HG02981 (cell line): Measurements from ENCODE around the gene FXR1.
"Not testable (repeated sequence)": the region's sequence is repeated elsewhere in the genome, so short reads cannot be mapped to it uniquely, and the experiment has no call there.

Source experiments
- ATAC-seq: cut with Tn5 transposase; IDR thresholded peaks from one replicate; pipeline ENCODE4 v1.9.1; 2021; ENCODE audit warnings: mild to moderate bottlenecking, moderate library complexity; ENCODE audit not compliant: unreplicated experiment

FXR1 gene

GRCh38 chr3:180912304-180913296 is at the start of gene FXR1:
TSS of gene FXR1 (plus strand) at chr3:180912670. CDS start at chr3:180912686, 16 bp downstream.
- ATAC-seq, result peak; percentile 98

GRCh38 chr3:180870008-180870699 is 42.3 kb upstream of the FXR1 start:
- ATAC-seq, result no peak

GRCh38 chr3:180871901-180872300 is 40.6 kb upstream of the FXR1 start:
- ATAC-seq, result no peak

GRCh38 chr3:180872430-180872829 is 40.0 kb upstream of the FXR1 start:
- not testable (repeated sequence) for ATAC-seq

- no peak for ATAC-seq
Observed at GRCh38 chr3:180875124-180875698, 37.3 kb upstream of the FXR1 start.

GRCh38 chr3:180881065-180881801 is 31.2 kb upstream of the FXR1 start:
- ATAC-seq, result no peak

GRCh38 chr3:180882115-180882514 is 30.4 kb upstream of the FXR1 start:
- ATAC-seq, result no peak

GRCh38 chr3:180888992-180889560 is 23.4 kb upstream of the FXR1 start:
- ATAC-seq, result no peak

GRCh38 chr3:180898572-180898971 is 13.9 kb upstream of the FXR1 start:
- ATAC-seq, result no peak

- ATAC-seq, result no peak
Observed at GRCh38 chr3:180909369-180910127, 2.9 kb upstream of the FXR1 start.

- ATAC-seq, result no peak
Observed at GRCh38 chr3:180910823-180911222, 1.6 kb upstream of the FXR1 start.

GRCh38 chr3:180911876-180912303 is 580 bp upstream of the FXR1 start:
- ATAC-seq, result peak; percentile 3

GRCh38 chr3:180913581-180914404 is 1.3 kb downstream of the FXR1 start:
- no peak for ATAC-seq

GRCh38 chr3:180918542-180918941 is 6.1 kb downstream of the FXR1 start:
- ATAC-seq, result no peak

- no peak for ATAC-seq
Observed at GRCh38 chr3:180922242-180922641, 9.8 kb downstream of the FXR1 start.

GRCh38 chr3:180923561-180923960 is 11.1 kb downstream of the FXR1 start:
- no peak for ATAC-seq

GRCh38 chr3:180926526-180926925 is 14.1 kb downstream of the FXR1 start:
- no peak for ATAC-seq

GRCh38 chr3:180929376-180929775 is 16.9 kb downstream of the FXR1 start:
- no peak for ATAC-seq

GRCh38 chr3:180930526-180930925 is 18.1 kb downstream of the FXR1 start:
- no peak for ATAC-seq
